H7 (cell line): ENCODE measurements around the gene PHC2. TPM values are rescaled to one million over a fixed set of nuclear protein-coding genes. Genes with fewer than 3 reads are reported as not detected.

Source experiments
- DNase-seq: peaks from one replicate; pipeline ENCODE4 v3.0.0; 2012
- H3K27me3 ChIP-seq: 2 replicates; pipeline ENCODE4 v1.6.0; 2011; ENCODE audit warnings: mild to moderate bottlenecking, low read length; ENCODE audit not compliant: control insufficient read depth, insufficient read depth
- H3K36me3 ChIP-seq: replicated peaks from 2 replicates; pipeline ENCODE4 v1.5.1; 2011; ENCODE audit warnings: low read length; ENCODE audit not compliant: control insufficient read depth, insufficient read depth
- H3K4me3 ChIP-seq: 2 replicates; pipeline ENCODE4 v1.5.1; 2011; ENCODE audit warnings: low read depth, mild to moderate bottlenecking, control low read depth, low read length, moderate library complexity; ENCODE audit not compliant: insufficient read depth
- total RNA-seq: library from RNA; depleted of rRNA; stranded (reverse); fragments of >200 nt; shearing (Covaris generic); gene quantifications from 2 replicates; pipeline ENCODE4 v1.2.3, GENCODE V29; 2014

PHC2 gene
- total RNA-seq, 1 experiment from 2014 or later = 50.5 TPM

GRCh38 chr1:33393991-33394390, 36.9 kb downstream of the PHC2 start:
- no peak for DNase-seq
- H3K36me3 ChIP-seq = no peaks in the 10 kb centered on the region
- no peak overlapping the region for H3K4me3 ChIP-seq
- no peaks in the 10 kb centered on the region for H3K27me3 ChIP-seq

DNA sequence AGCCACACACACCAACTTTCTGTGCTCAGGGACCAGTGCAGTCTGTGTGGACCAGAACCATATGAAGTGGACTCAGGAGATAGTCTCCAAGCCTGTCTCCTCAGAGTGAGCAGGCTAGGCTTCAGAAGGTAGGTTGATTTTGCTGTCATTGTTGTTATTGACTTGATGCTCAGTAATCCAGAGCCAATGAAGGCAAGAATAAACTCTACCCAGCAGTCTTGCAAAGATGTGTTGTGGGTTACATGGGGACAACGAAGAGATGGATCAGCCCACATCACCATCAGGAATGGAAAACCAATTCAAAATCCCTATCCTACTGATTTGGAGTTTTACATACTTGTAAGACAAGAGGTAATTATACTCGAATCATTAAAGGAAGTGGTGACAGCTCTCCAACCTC, 37.4 kb downstream of the PHC2 start:
- no peaks in the 10 kb centered on the region for H3K36me3 ChIP-seq
- H3K27me3 ChIP-seq = no peaks in the 10 kb centered on the region
- H3K4me3 ChIP-seq = no peak overlapping the region
- no peak for DNase-seq

DNA sequence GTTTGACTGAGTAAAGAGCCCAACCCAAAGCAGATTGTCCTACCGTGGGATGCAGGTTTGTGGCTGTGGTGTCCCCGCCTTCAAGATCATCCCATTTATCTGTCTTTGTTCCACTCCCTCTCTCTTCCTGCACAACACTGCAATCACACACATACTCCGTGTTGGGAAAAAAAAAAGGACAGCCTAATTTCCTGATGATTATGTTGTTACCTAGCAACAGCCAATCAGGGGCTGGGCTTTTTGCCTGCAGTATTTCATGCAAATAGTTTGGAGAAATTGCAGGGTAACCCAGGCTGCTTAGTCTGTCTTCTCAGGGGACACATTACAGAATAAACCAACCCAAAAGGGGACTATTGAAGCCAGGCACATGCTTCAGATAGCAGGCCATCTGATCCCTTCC, 38.3 kb downstream of the PHC2 start:
- H3K4me3 ChIP-seq = no peak overlapping the region
- peak; percentile 36 for DNase-seq
- H3K36me3 ChIP-seq = no peaks in the 10 kb centered on the region
- no peaks in the 10 kb centered on the region for H3K27me3 ChIP-seq

GRCh38 chr1:33392206-33392605, 38.7 kb downstream of the PHC2 start:
- Histone ChIP-seq H3K36me3 (no peaks in the 10 kb centered on the region), H3K27me3 (no peaks in the 10 kb centered on the region), H3K4me3 (no peak overlapping the region)
- DNase-seq = no peak

DNA sequence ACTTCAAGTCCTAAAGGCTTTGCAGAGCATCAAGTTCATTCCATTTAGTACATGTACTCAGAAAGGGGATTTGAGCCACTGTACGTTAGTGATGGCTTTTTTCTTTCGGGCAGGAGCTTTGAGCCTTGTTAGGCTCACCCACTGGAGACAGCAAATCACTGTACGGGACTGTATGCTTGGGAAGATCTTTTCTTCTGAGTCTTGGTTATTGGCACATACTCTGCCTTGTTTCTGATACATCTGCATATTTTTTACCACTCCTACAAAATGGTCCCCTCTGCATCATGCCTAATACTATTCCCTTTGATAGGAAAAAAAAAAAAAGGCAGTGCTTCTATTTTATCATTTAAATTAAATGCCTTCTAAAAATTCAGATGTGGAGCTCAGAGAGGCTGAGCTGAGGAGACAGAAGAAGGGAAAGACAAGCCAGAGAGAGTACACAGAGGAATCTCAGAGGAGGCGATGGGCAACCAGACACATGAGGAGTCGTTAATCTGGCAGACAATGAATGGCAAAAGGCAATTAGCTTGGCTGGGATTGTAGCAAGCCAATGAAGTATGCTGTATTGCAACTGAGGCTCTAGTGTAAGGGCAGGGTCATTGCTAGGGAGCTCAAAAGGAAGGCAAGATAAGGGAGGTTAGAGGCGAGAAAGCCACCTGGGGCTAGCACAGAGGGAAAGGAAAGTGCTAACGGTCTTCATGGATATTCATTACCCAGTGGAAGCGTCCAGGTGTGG, 39.4 kb downstream of the PHC2 start:
- Histone ChIP-seq H3K36me3 (no peaks in the 10 kb centered on the region), H3K4me3 (no peak overlapping the region), H3K27me3 (no peaks in the 10 kb centered on the region)
- no peak for DNase-seq

DNA sequence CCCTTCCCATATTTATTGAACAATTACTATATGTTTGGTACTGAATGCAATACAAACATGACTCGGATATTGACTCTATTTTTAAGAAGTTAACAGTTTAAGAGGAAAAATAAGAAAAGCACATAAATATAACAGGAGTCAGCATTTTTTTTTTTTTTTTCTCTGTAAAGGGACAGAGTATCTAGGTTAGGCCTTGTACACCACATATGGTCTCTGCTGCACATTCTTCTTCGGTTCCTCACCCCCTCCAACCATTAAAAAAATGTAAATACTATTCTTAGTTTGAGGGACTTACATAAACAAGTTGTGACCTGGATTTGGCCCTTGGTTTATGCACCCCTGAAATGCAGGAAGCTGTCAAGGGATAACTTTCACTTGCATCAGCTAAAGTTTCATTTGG, 40.4 kb downstream of the PHC2 start:
- Histone ChIP-seq H3K36me3 (no peaks in the 10 kb centered on the region), H3K4me3 (no peak overlapping the region), H3K27me3 (no peaks in the 10 kb centered on the region)
- no peak for DNase-seq

- Histone ChIP-seq H3K4me3 (no peak overlapping the region), H3K36me3 (no peaks in the 10 kb centered on the region), H3K27me3 (no peaks in the 10 kb centered on the region)
- DNase-seq = no peak
These were observed 41.8 kb downstream of the PHC2 start for GRCh38 chr1:33388805-33389771.

DNA sequence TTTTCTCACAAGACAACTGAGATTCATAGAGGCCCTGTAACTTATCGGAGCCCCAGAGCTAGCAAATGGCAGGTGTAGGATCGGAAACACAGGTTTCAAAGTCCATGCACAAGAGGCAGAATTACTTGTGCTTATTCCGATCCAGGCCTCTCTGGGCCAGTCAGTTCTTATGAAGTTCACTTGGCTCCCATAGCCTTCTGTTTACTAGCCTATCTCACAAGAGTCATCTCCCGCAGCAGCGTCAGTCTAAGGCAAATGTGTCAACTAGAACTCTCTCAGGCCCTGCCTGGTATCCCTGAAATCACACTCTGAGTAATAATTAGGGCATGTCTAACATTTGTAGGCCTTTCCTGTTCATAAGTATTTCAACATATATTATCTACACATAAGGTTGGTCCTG, 43.3 kb downstream of the PHC2 start:
- no peaks in the 10 kb centered on the region for H3K36me3 ChIP-seq
- no peak for DNase-seq
- no peak overlapping the region for H3K4me3 ChIP-seq
- no peaks in the 10 kb centered on the region for H3K27me3 ChIP-seq

DNA sequence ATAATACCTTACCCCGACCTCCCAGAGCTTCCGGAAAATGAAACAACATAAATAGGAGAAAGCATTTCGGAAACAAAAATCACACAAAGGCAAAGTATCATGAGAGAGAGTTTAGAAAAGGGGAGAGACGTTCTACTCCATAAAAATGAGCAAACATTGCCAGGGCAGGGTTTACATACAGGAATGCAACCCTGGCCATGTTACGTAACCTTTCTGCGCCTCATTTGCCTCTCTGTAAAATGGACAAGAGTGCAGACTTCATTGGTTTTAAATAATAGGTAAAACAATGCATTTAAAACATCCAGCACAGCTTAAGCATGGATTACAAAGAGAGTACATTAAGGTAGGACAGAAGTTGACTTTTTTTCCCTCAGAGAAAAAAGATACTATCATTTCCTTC, 45.6 kb downstream of the PHC2 start:
- Histone ChIP-seq H3K4me3 (no peak overlapping the region), H3K36me3 (no peaks in the 10 kb centered on the region), H3K27me3 (no peaks in the 10 kb centered on the region; the same call in 1 of the 2 replicates)
- no peak for DNase-seq

- no peaks in the 10 kb centered on the region; the same call in 1 of the 2 replicates for H3K27me3 ChIP-seq
- H3K4me3 ChIP-seq = no peak overlapping the region
- H3K36me3 ChIP-seq = no peaks in the 10 kb centered on the region
- no peak for DNase-seq
These were observed 46.7 kb downstream of the PHC2 start for GRCh38 chr1:33384040-33384812.

- no peaks in the 10 kb centered on the region; the same call in 1 of the 2 replicates for H3K27me3 ChIP-seq
- no peaks in the 10 kb centered on the region for H3K36me3 ChIP-seq
- DNase-seq = no peak
- no peak overlapping the region for H3K4me3 ChIP-seq
These were observed 47.4 kb downstream of the PHC2 start for GRCh38 chr1:33383489-33383888.

GRCh38 chr1:33382661-33383415, 48.1 kb downstream of the PHC2 start:
- Histone ChIP-seq H3K27me3 (no peaks in the 10 kb centered on the region; the same call in 1 of the 2 replicates), H3K4me3 (no peak overlapping the region), H3K36me3 (no peaks in the 10 kb centered on the region)
- no peak for DNase-seq

DNA sequence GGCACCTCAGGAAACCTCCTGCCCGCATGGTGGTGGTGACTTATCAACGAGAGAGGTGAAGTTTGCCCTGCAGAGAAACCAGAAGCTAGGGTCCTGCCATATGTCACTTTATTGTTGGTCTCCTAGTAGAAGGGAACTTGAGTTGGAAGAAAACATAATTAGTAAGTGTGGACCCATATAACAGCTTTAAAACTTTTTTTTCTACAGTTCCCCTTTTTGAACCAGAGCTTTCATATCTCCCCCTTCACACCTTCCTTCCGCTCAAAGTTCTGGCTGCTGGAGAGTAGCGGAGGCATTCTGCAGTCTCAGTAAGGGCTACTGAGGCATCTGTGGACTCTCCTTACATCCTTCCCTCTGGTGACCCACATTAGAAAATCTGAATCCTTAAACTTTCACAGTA, 48.9 kb downstream of the PHC2 start:
- Histone ChIP-seq H3K4me3 (no peak overlapping the region), H3K27me3 (no peaks in the 10 kb centered on the region; the same call in 1 of the 2 replicates), H3K36me3 (no peaks in the 10 kb centered on the region)
- DNase-seq = no peak

DNA sequence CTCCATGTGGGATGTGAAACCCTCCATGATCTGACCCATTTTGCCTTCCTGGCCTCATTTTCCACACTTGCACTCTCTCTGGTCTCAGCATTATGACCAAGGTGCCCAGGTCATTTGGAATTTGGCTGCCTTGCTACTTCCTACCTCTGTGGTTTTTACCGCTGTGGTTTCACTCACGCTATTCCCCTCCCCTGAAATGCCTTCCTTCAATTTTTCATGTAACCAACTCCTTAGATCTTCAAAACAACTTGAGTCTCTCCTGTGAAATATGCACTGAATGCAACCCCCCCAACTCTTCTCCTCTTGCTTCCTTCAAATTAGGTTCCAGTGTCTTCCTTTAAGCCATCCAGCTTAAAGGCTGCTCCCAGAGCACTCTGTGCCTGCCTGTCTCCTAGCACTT, 50.1 kb downstream of the PHC2 start:
- no peaks in the 10 kb centered on the region for H3K36me3 ChIP-seq
- H3K27me3 ChIP-seq = no peaks in the 10 kb centered on the region; the same call in 1 of the 2 replicates
- no peak overlapping the region for H3K4me3 ChIP-seq
- DNase-seq = no peak
